ENCODE data around the gene ARHGAP6. TPM values are rescaled to one million over a fixed set of nuclear protein-coding genes. Genes with fewer than 3 reads are reported as not detected.

The ARHGAP6 gene
- total RNA-seq, 1 donor from 2014 or later, result 1.2 TPM

DNA sequence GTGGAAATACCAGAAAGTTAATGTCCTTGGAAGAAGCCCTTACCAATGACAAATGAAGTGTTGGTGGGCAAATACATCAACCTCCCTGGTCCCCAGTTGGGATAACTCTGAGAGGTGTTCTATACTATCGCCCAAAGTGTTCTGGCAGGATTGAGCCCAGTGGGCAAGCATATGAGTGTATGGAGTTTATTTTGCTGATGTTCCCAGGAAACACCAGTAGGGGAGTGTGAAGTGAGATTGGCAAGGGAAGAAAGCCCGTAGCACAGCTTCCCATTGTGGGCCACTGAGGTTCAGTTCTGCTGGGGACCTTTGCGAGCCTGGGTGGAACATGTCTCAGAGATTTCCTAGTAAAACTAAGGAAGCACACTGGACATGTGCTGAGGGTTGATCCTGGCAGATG is 65.1 kb downstream of the ARHGAP6 start:
- Histone ChIP-seq H3K36me3 (no peaks in the 10 kb centered on the region), H3K27me3 (no peaks in the 10 kb centered on the region), H3F3A (ENCODE audit: low read depth) (no peaks in the 10 kb centered on the region), H3K9me3 (ENCODE audit: low read depth) (no peaks in the 10 kb centered on the region), H3K4me2 (no peak overlapping the region), H4K20me1 (ENCODE audit: low read depth) (no peaks in the 10 kb centered on the region), H3K9ac (no peak overlapping the region), H3K4me3 (no peak overlapping the region), H3K4me1 (no peaks in the 10 kb centered on the region), H3K79me2 (ENCODE audit: low read depth) (no peaks in the 10 kb centered on the region), H3K27ac (no peak overlapping the region), H2AFZ (replicated peaks) (no peak overlapping the region)
- no peaks in the 10 kb centered on the region for H3K36me3 Mint-ChIP-seq
- DNase-seq (ENCODE audit: low spot score), result no peak
- TF ChIP-seq EZH2 (IDR thresholded peaks at IDR 0.05) (no peak), EZH2phosphoT487 (IDR thresholded peaks at IDR 0.05) (no peak)
- TF ChIP-seq, protein P1, sequence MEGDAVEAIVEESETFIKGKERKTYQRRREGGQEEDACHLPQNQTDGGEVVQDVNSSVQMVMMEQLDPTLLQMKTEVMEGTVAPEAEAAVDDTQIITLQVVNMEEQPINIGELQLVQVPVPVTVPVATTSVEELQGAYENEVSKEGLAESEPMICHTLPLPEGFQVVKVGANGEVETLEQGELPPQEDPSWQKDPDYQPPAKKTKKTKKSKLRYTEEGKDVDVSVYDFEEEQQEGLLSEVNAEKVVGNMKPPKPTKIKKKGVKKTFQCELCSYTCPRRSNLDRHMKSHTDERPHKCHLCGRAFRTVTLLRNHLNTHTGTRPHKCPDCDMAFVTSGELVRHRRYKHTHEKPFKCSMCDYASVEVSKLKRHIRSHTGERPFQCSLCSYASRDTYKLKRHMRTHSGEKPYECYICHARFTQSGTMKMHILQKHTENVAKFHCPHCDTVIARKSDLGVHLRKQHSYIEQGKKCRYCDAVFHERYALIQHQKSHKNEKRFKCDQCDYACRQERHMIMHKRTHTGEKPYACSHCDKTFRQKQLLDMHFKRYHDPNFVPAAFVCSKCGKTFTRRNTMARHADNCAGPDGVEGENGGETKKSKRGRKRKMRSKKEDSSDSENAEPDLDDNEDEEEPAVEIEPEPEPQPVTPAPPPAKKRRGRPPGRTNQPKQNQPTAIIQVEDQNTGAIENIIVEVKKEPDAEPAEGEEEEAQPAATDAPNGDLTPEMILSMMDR (IDR thresholded peaks at IDR 0.05), result no peak
- H3K27ac Mint-ChIP-seq, result no peak overlapping the region
- H3K4me3 Mint-ChIP-seq, result no peak overlapping the region
- peaks cover 5% of the 10 kb centered on the region for H3K9me3 Mint-ChIP-seq
- no peaks in the 10 kb centered on the region for H3K27me3 Mint-ChIP-seq (ENCODE audit: insufficient read depth, low read depth)
- H3K4me1 Mint-ChIP-seq, result no peaks in the 10 kb centered on the region

GRCh38 chrX:11597479-11597878 is 68.2 kb downstream of the ARHGAP6 start:
- H3K4me3 Mint-ChIP-seq, result no peak overlapping the region
- H3K27ac ChIP-seq, result no peak overlapping the region
- H4K20me1 ChIP-seq (ENCODE audit: low read depth), result no peaks in the 10 kb centered on the region
- no peaks in the 10 kb centered on the region for H3K27me3 ChIP-seq
- H3K79me2 ChIP-seq (ENCODE audit: low read depth), result no peaks in the 10 kb centered on the region
- H2AFZ ChIP-seq (replicated peaks), result no peak overlapping the region
- H3K27ac Mint-ChIP-seq, result no peak overlapping the region
- H3K36me3 Mint-ChIP-seq, result no peaks in the 10 kb centered on the region
- peaks cover 7% of the 10 kb centered on the region for H3K9me3 Mint-ChIP-seq
- DNase-seq (ENCODE audit: low spot score), result no peak
- H3K4me2 ChIP-seq, result no peak overlapping the region
- TF ChIP-seq, protein P1 (IDR thresholded peaks at IDR 0.05), result no peak
- TF ChIP-seq EZH2phosphoT487 (IDR thresholded peaks at IDR 0.05), result no peak
- TF ChIP-seq EZH2 (IDR thresholded peaks at IDR 0.05), result no peak
- no peaks in the 10 kb centered on the region for H3F3A ChIP-seq (ENCODE audit: low read depth)
- no peak overlapping the region for H3K9ac ChIP-seq
- H3K4me1 ChIP-seq, result no peaks in the 10 kb centered on the region
- H3K36me3 ChIP-seq, result no peaks in the 10 kb centered on the region
- H3K4me3 ChIP-seq, result no peak overlapping the region
- H3K4me1 Mint-ChIP-seq, result no peaks in the 10 kb centered on the region
- H3K9me3 ChIP-seq (ENCODE audit: low read depth), result no peaks in the 10 kb centered on the region
- H3K27me3 Mint-ChIP-seq (ENCODE audit: insufficient read depth, low read depth), result no peaks in the 10 kb centered on the region

DNA sequence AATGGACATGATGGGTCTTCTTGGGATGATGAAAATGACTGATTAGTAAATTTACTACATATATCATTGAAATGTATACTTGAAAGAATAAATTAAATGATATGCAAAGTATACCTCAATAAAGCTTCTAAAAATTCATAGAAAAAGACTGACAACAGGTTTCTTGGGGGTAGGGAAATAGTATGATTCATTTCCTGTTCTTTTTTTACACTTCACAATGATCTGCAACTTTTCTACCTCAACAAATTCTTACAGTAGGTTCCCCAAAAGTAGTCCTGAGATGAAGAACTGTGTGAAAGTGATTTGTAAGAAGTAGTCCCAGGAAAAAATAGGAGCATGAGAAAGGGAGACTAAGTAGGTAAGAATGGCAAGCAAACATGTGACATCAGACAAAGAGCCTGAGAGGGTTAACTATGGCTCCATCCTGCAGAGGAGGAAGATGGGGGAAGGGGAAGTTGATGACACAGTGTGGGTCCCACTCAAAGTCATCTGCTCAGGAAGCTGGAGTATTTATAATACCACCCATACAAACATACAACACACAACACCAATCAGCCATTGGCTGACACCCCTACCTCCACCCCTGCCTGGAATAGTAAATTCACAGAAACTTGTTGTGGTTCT is 73.9 kb downstream of the ARHGAP6 start:
- no peaks in the 10 kb centered on the region for H3K9me3 ChIP-seq (ENCODE audit: low read depth)
- TF ChIP-seq, protein P1 (IDR thresholded peaks at IDR 0.05), result no peak
- TF ChIP-seq EZH2 (IDR thresholded peaks at IDR 0.05) (no peak), EZH2phosphoT487 (IDR thresholded peaks at IDR 0.05) (no peak)
- no peaks in the 10 kb centered on the region for H3K4me1 Mint-ChIP-seq
- no peak overlapping the region for H3K27ac ChIP-seq
- peaks cover 2% of the 10 kb centered on the region for H3K9me3 Mint-ChIP-seq
- H3K4me2 ChIP-seq, result no peak overlapping the region
- no peak for DNase-seq (ENCODE audit: low spot score)
- no peaks in the 10 kb centered on the region for H3F3A ChIP-seq (ENCODE audit: low read depth)
- no peak overlapping the region for H2AFZ ChIP-seq (replicated peaks)
- H3K4me3 ChIP-seq, result no peak overlapping the region
- no peaks in the 10 kb centered on the region for H3K4me1 ChIP-seq
- no peak overlapping the region for H3K4me3 Mint-ChIP-seq
- no peak overlapping the region for H3K9ac ChIP-seq
- H3K27me3 Mint-ChIP-seq (ENCODE audit: insufficient read depth, low read depth), result no peaks in the 10 kb centered on the region
- no peaks in the 10 kb centered on the region for H4K20me1 ChIP-seq (ENCODE audit: low read depth)
- H3K79me2 ChIP-seq (ENCODE audit: low read depth), result no peaks in the 10 kb centered on the region
- no peak overlapping the region for H3K27ac Mint-ChIP-seq
- no peaks in the 10 kb centered on the region for H3K36me3 Mint-ChIP-seq
- H3K27me3 ChIP-seq, result no peaks in the 10 kb centered on the region
- no peaks in the 10 kb centered on the region for H3K36me3 ChIP-seq

All from neural progenitor cell (in vitro differentiated cells).